ENCODE results near the gene FAM111B. TPM values are rescaled to one million over a fixed set of nuclear protein-coding genes. Genes with fewer than 3 reads are reported as not detected.

Gene FAM111B
- polyA plus RNA-seq, 1 of the 3 experiments (the other 2 are of a cell fraction): 0.94 TPM

DNA sequence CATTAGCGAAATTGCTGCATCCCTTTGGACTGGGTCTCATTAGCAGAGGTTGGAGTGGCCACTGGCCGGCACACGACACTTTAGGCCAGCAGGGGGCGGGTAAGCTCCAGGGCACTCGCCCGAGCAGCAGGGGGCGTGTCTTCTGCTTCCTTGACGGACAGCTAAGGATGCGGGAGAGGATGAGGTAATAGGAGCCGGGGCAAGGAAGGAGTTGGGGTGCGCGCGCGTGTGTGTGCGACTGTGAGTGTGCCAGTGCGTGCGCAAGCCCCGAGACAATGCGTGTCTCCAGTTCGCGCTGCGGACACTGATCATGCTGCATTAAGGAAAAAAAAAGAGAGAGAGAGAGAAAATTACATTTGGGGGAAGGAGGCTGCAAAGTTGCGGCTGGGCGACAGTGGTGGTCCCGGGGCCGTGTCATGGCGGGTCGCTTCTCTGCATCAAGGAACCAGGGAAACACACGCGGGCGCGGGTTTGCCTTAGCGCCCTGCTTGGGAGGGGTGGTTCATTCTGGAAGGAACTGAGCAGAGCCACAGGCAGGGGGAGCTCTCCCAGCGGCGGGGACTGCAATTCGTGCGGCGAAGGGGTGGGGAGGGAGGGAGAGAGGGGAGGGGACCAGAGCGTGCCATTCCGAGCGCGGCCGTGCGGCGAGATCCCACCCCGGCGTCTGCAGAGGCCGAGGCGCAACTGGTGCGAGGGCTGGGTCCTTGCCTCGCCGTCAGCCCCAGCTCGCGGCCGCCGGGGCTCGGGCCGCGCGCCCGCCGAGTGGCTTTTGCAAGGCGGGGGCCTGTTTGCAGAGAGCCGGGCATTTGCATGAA is 64.7 kb downstream of the FAM111B start, which contains the start of gene DTX4 (continued):
- TF ChIP-seq, protein P1, sequence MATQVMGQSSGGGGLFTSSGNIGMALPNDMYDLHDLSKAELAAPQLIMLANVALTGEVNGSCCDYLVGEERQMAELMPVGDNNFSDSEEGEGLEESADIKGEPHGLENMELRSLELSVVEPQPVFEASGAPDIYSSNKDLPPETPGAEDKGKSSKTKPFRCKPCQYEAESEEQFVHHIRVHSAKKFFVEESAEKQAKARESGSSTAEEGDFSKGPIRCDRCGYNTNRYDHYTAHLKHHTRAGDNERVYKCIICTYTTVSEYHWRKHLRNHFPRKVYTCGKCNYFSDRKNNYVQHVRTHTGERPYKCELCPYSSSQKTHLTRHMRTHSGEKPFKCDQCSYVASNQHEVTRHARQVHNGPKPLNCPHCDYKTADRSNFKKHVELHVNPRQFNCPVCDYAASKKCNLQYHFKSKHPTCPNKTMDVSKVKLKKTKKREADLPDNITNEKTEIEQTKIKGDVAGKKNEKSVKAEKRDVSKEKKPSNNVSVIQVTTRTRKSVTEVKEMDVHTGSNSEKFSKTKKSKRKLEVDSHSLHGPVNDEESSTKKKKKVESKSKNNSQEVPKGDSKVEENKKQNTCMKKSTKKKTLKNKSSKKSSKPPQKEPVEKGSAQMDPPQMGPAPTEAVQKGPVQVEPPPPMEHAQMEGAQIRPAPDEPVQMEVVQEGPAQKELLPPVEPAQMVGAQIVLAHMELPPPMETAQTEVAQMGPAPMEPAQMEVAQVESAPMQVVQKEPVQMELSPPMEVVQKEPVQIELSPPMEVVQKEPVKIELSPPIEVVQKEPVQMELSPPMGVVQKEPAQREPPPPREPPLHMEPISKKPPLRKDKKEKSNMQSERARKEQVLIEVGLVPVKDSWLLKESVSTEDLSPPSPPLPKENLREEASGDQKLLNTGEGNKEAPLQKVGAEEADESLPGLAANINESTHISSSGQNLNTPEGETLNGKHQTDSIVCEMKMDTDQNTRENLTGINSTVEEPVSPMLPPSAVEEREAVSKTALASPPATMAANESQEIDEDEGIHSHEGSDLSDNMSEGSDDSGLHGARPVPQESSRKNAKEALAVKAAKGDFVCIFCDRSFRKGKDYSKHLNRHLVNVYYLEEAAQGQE (IDR thresholded peaks at IDR 0.05; ENCODE audit: low read depth, low read length): no peak
- TF ChIP-seq, protein P2, sequence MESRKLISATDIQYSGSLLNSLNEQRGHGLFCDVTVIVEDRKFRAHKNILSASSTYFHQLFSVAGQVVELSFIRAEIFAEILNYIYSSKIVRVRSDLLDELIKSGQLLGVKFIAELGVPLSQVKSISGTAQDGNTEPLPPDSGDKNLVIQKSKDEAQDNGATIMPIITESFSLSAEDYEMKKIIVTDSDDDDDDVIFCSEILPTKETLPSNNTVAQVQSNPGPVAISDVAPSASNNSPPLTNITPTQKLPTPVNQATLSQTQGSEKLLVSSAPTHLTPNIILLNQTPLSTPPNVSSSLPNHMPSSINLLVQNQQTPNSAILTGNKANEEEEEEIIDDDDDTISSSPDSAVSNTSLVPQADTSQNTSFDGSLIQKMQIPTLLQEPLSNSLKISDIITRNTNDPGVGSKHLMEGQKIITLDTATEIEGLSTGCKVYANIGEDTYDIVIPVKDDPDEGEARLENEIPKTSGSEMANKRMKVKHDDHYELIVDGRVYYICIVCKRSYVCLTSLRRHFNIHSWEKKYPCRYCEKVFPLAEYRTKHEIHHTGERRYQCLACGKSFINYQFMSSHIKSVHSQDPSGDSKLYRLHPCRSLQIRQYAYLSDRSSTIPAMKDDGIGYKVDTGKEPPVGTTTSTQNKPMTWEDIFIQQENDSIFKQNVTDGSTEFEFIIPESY (IDR thresholded peaks at IDR 0.05; ENCODE audit: borderline replicate concordance, low read depth): no peak
- TF ChIP-seq, protein P3, sequence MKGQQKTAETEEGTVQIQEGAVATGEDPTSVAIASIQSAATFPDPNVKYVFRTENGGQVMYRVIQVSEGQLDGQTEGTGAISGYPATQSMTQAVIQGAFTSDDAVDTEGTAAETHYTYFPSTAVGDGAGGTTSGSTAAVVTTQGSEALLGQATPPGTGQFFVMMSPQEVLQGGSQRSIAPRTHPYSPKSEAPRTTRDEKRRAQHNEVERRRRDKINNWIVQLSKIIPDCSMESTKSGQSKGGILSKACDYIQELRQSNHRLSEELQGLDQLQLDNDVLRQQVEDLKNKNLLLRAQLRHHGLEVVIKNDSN (IDR thresholded peaks at IDR 0.05; ENCODE audit: borderline replicate concordance, low read depth): no peak
- no peak for TF ChIP-seq ELF1 (IDR thresholded peaks at IDR 0.05)

DNA sequence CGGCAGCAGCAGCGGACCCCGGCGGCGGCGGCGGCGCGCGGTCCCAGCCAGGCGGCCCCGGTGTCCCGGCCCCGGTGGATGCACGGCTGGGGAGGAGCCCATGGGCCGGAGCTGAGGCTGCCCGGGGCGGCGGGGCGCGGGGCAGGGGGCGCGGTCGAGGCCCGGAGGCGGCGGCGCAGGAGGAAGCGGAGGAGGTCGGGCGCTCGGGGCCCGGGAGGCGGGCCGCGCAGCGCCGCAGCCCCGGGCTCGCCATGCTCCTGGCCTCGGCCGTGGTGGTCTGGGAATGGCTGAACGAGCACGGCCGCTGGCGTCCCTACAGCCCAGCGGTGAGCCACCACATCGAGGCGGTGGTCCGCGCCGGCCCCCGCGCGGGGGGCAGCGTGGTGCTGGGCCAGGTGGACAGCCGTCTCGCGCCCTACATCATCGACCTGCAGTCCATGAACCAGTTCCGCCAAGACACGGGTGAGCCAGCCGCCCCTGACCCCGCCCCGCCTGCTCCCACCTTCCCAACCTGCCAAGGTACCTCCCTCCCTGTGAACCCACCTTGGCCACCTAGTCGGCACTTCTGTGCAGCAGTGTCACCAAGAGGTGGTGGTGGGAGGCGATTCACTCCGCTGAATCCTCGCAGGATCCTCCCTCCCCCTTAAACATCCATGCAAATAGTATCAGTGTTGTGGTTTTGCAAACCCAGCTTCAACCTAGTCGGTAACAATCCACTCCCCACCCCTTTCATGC is 65.5 kb downstream of the FAM111B start:
- Histone ChIP-seq H3K79me2 (ENCODE audit: insufficient read depth) (no peaks in the 10 kb centered on the region), H3K9ac (no peak overlapping the region), H3K4me2 (peak overlapping the region; percentile 100), H3K27ac (ENCODE audit: low read depth in 2 of 2, low read length in 1 of 2) (no peak overlapping the region), H2AFZ (ENCODE audit: low read depth) (0 out of 2 replicates have a peak overlapping the region, but pooled peaks have one; percentile 98), H3K27me3 (ENCODE audit: insufficient read depth) (peaks cover 48% of the 10 kb centered on the region), H3K4me1 (ENCODE audit: control insufficient read depth in 1 of 2, insufficient read depth in 2 of 2, low read depth in 1 of 2, low read length in 1 of 2) (peaks cover 0 to 12% of the 10 kb centered on the region in 2 experiments; a peak in 1 of 4 replicates), H3K4me3 (ENCODE audit: low read depth in 2 of 2, low read length in 1 of 2) (peak overlapping the region; percentile 48 to 96), H3K9me2 (no peaks in the 10 kb centered on the region), H3F3A (replicated peaks; ENCODE audit: insufficient read depth) (no peaks in the 10 kb centered on the region), H3K36me3 (replicated peaks in 1 of 2; ENCODE audit: control insufficient read depth in 1 of 2, insufficient read depth in 2 of 2, low read length in 1 of 2) (no peaks in the 10 kb centered on the region), H3K9me3 (no peaks in the 10 kb centered on the region), H4K20me1 (ENCODE audit: insufficient read depth) (no peaks in the 10 kb centered on the region)
- ChIA-PET POLR2A (no interaction called here), CTCF (interaction anchor here (1.0 to 6.5 kb wide), 30 partner anchors 8 to 353 kb away, joined by 3 to 58 read pairs (median 6); partner anchors contain the start of gene FAM111A)
- WGBS (ENCODE audit: low lambda C conversion rate): 11% methylated on average over 9 of the region's 70 CpGs
- peak; percentile 63 for DNase-seq
- TF ChIP-seq SMC3 (IDR thresholded peaks at IDR 0.05; ENCODE audit: low read depth, low read length): no peak
- TF ChIP-seq GATA2 (CRISPR knock-in tag; IDR thresholded peaks at IDR 0.05): no peak
- TF ChIP-seq, protein P2 (IDR thresholded peaks at IDR 0.05; ENCODE audit: borderline replicate concordance, low read depth): no peak
- TF ChIP-seq, protein P4, sequence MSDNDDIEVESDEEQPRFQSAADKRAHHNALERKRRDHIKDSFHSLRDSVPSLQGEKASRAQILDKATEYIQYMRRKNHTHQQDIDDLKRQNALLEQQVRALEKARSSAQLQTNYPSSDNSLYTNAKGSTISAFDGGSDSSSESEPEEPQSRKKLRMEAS (IDR thresholded peaks at IDR 0.05; ENCODE audit: low read depth): no peak
- TF ChIP-seq TEAD4 (IDR thresholded peaks at IDR 0.05; ENCODE audit: borderline replicate concordance, insufficient read depth): no peak
- TF ChIP-seq RAD21 (IDR thresholded peaks at IDR 0.05; ENCODE audit: low read length): no peak
- no peak for TF ChIP-seq NRF1 (IDR thresholded peaks at IDR 0.05; ENCODE audit: low read depth, low read length)
- TF ChIP-seq CTCF (IDR thresholded peaks at IDR 0.05): no peak
- TF ChIP-seq, protein P1 (IDR thresholded peaks at IDR 0.05; ENCODE audit: low read depth, low read length): no peak
